HL-60 (cell line): ENCODE data around the gene DAPP1.

Source experiments
- GABPA ChIP-seq: IDR thresholded peaks from 2 replicates; pipeline ENCODE4 v1.6.1; 2012; ENCODE audit warnings: low read depth
- POLR2AphosphoS5 ChIP-seq: IDR thresholded peaks from 2 replicates; pipeline ENCODE4 v1.6.1; 2012; ENCODE audit warnings: low read depth
- REST ChIP-seq: IDR thresholded peaks from 2 replicates; pipeline ENCODE4 v1.6.1; 2012; ENCODE audit warnings: low read depth; ENCODE audit not compliant: insufficient replicate concordance
- SPI1 ChIP-seq: IDR thresholded peaks from 2 replicates; pipeline ENCODE4 v1.6.1; 2012; ENCODE audit warnings: low read depth, mild to moderate bottlenecking, borderline replicate concordance
- TF ChIP-seq, protein P1 (sequence below): IDR thresholded peaks from one replicate; pipeline ENCODE4 v1.5.1; 2011; ENCODE audit warnings: low read length, control low read depth, inconsistent platforms; ENCODE audit not compliant: insufficient read depth

DNA sequence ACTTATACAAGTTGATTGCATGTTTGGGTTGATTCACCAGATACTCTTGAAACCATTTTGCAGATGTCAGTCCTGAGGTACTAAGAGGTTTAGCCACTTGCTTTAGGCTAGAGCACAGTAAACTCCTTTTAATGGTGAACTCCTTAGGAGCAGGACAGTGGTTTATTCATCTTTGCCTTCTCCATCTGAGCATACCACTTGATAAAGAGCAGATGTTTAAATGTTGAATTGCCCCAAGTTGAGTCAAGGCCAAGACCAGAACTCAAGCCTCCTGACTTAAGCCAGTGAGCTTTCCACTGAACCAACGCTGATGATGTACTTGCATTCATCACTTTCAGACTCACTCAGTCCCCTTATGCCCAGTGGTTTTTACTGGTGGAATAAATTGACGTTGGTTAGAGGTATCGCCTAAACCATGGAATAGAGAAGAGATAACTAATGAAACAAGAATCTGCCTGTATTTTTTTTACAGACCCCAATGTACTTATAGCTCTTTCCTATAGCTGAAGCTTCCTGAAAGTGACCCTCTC, 7.5 kb downstream of the DAPP1 start:
- TF ChIP-seq, protein P1, sequence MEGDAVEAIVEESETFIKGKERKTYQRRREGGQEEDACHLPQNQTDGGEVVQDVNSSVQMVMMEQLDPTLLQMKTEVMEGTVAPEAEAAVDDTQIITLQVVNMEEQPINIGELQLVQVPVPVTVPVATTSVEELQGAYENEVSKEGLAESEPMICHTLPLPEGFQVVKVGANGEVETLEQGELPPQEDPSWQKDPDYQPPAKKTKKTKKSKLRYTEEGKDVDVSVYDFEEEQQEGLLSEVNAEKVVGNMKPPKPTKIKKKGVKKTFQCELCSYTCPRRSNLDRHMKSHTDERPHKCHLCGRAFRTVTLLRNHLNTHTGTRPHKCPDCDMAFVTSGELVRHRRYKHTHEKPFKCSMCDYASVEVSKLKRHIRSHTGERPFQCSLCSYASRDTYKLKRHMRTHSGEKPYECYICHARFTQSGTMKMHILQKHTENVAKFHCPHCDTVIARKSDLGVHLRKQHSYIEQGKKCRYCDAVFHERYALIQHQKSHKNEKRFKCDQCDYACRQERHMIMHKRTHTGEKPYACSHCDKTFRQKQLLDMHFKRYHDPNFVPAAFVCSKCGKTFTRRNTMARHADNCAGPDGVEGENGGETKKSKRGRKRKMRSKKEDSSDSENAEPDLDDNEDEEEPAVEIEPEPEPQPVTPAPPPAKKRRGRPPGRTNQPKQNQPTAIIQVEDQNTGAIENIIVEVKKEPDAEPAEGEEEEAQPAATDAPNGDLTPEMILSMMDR: no peak
- TF ChIP-seq SPI1 (no peak), REST (no peak), POLR2AphosphoS5 (no peak), GABPA (no peak)
